HG03432 (cell line): ENCODE results near the gene REXO4.
A peak's percentile ranks its signal among the peaks of the same experiment; 100 is the strongest.
"Not testable (repeated sequence)": the region's sequence is repeated elsewhere in the genome, so short reads cannot be mapped to it uniquely, and the experiment has no call there.

Experiments
- ATAC-seq: cut with Tn5 transposase; IDR thresholded peaks from one replicate; pipeline ENCODE4 v1.9.1; 2021; ENCODE audit warnings: mild to moderate bottlenecking, moderate library complexity; ENCODE audit not compliant: unreplicated experiment

Gene REXO4

DNA sequence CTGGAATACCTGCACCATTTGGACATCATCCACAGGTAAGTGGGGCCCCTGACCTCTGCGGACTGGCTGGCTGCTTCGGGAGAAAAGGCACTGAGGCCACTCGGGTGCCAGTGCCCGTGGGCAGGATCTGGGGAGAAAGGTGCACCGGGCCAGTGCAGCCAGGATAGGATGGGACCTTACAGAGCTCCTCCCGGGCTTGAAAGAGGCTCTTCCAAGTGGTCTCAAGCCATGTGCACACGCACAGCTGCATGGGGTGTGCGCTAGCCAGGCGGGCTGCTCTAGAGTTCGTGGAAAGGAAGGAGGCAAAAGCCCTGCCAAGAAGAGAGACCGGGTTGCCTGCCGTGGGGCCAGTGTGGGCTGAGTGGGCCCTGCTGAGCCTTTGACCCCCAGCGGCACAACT, 28.2 kb downstream of the REXO4 start:
- ATAC-seq: no peak

DNA sequence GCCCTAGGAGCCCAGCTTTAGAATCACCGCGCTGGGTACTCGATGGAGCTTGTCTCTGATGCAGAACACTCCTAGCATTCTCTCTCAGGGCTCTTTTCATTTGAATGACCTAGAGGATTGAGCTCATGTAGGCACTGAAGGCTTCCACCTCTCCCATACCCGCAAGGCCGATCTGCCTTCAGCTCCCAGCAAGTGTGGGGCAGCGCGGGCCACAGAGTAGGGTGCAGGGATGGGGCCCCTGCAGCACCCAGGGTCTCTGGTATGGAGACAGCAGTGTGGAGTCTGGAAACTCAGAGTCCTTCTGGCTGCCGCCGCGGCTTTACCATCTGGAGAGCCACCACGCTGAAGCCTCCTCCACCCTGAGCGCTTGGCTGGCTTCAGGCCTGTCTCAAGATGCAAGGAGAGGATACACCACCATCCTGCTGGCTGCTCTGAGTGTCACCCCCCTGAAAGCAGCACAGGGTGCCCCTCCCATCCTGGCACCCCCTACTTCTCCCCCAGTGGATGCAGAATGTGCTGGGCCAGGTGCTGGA, 28.7 kb downstream of the REXO4 start:
- no peak for ATAC-seq

DNA sequence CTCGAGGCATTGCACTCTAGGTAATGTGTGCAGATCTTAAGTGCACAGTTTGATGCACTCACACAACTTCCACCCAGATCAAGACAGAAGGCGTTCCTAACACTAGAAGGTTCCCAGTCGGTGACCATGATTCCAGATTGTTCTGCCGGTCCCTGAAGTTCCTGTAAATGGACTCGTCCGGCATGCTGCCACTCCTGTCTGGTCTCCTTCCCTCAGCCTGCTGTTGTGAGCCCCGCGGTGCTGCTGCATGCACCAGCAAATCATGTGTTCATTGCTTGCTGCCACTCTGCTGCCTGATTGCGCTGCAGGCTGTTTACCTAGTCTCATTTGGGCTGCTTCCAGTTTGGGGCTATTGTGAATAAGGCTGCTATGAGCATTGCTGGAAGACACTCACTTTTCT, 30.1 kb downstream of the REXO4 start:
- no peak for ATAC-seq

DNA sequence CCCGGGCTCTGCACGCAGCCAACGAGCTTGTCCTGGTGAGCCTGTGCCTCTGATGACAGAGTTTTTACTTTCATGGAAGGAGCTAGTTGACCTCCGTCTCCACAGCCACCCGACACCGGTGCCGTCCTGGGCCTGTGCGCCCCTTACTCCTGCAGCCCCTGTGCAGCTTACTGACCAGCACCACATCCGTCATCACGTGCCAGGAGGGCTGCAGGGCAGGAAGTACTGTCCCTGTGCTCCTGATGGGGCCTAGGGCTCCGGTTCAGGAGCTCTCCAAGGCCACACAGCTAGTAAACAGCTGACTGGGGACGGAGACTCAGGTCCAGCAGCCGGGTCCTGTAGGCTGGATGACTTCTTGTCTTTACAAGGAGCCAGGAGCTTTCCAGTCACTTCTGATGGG, 31.5 kb downstream of the REXO4 start:
- ATAC-seq: no peak

DNA sequence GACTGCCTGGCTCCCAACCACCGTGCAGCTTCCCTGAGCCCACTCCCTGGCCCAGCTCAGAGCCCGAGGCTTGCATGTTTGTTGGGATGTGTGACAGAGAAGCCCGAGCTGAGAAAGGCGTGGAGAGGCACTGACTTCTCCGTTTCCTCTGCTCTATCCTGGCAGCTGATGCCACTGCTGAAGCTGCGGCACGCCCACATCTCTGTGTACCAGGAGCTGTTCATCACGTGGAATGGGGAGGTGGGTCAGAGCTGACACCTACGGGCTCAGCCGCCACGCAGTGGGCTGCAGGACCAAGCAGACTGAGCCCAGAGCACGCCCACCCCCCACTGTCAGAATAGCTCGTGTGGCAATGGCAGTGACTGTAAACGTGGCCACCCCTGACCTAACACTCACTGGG, 32.4 kb downstream of the REXO4 start:
- ATAC-seq: no peak

DNA sequence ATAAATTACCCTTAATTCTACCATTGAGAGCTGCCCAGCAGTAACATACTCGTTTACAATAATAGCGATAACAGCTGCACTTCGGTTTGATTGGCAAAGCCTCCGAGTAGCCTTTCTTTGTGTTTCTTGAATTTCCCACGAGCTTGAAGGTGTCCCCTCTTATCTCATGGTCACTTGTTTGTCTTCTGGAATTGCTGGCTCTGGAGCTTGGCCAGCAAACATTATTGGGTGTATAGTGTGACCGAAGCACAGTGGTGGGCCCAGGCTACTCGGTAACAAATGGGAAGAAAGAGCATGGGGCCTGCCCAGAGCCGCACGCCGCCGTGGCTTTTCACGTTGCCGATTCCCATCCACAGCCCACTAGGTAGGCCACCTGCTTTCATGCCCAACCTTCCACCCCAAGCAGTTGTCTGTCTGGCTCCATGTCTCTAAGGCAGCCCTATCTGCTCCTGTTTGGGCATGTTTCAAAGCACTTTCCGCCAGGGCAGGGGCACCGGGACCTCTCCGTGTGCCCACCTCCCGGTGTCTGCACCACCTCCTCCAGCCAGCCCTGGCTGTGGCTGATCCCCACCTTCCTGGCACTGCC, 33.0 kb downstream of the REXO4 start:
- no peak for ATAC-seq

DNA sequence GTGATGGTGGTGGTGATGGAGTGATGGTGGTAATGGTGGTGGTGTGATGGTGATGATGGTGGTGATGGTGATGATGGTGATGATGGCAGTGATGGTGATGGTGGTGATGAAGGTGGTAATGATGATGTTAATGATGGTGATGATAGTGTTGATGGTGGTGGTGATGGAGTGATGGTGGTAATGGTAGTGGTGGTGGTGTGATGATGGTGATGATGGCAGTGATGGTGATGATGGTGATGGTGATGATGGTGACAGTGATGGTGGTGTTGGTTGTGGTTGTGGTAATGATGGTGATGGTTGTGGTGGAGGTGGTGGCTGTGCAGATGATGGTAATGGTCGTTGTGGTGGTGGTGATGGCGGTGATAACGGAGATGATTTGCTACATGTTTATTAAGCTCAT, 34.4 kb downstream of the REXO4 start:
- no peak for ATAC-seq

DNA sequence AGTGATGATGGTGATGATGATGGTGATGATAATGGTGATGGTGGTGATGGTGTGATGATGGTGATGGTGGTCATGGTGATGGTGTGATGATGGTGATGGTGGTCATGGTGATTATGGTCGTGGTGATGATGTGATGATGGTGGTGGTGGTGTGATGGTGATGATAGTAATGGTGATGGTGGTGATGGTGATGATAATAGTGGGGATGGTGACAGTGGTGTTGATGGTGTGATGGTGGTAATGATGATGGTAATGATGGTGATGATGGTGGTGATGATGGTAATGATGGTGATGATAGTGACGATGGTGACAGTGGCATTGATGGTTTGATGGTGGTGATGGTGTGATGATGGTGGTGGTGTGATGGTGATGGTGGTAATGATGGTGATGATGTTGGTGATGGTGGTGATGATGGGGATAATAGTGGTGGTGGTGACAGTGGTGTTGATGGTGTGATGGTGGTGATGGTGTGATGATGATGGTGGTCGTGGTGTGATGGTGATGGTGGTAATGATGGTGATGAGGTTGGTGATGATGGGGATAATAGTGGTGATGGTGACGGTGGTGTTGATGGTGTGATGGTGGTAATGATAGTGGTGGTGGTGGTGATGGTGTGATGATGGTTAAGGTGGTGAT, 35.2 kb downstream of the REXO4 start:
- no peak for ATAC-seq

DNA sequence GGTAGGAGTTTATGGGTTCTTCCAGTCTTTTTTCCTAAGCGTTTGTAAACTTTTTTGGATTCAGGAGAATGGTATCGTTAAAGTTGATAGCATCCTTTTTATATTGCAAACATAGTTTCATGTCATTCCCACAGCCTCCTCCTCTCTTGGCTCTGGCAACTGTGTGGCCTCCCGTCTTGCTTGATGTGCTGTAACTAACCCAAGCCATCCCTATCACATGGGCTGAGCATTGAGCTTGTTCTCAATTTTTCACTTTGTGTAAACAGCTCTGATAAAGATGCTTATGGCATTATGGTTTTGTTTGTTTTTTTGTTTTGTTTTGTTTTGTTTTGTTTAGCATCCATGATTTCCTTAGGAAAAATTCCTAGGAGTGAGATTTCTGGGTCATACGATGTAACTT, 37.1 kb downstream of the REXO4 start:
- no peak for ATAC-seq

DNA sequence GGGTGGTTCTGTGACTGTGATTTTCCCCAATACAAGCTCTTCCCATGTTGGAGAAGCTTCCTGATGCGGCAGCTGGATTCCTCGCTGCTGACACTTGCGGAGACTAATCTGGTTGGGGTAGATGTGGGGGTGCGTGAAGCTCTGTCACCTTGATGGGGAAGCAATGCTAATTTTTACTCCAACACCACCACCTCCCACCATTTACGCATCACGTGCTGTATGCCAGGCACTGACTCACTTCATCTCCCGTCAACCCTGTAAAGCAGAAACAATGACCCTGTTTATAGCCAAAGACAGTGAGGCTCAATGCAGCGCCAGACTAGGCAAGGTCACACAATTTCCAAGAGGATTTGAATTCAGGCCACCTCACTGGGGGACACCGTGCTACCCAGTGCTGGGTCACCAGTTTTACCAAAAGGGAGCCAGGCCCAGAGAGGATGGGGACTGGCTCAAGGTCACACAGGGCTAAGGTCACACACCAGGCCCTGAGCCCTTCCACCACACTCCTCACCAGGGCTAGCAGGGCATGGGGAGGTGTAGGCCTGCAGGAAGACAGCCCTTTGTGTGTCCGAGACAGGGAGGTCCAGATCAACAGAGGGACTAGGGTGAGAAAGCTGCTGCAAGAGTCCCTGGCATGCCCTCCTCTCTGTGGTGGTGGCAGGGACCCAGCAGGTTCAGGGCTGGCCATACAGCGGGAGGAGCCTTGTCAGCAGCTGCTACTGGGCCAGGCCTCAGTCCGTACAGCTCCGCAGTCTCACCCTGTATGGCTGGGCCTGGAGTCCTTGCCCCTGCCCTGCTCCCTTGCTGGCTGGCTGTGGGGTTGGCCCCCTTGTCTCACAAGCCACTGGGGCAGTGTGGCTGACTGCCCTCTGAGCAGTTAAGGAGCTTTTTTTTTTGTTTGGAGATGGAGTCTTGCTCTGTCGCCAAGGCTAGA, 38.4 kb downstream of the REXO4 start:
- no peak for ATAC-seq

DNA sequence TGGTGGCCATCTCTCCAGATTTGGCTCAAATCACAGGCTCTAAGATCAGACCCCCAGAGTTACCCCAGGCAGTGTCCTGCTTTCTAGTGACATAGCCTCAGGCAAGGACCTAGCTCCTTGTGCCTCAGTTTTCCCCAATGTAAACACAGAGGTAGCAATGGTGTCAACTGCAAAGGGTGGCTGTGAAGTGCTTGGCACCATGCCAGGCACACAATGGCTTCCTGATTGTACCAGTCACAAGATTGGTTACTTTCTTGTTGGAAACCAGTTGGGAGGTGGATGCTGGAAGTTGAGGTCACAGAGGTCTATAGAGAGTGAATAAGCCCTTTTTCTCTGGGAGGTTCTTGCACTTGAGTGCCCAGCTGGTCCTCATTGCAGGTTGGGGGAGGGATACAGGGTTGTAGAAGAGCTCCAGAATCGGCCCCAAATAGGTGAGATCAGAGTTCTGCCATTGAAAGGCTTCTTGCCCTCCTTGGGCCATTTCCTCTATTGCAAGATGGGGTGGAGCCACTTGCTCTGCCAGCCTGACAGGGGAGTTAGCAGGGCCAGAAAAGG, 39.3 kb downstream of the REXO4 start:
- ATAC-seq: no peak

DNA sequence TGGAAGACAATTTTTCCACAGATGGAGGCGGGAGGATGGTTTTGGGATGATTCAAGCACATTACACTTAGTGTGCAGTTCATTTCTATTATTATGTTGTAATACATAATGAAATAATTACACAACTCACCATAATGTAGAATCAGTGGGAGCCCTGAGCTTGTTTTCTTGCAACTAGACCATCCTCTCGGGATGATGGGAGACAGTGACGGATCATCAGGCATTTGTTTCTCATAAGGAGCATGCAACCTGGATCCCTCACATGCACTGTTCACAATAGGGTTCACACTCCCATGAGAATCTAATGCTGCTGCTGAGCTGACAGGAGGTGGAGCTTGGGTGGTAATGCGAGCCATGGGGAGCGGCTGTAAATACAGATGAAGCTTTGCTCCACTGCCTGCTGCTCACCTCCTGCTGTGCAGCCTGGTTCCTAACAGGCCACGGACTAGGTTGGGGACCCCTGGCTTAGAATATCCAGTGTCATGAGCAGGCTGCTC, 40.0 kb downstream of the REXO4 start:
- no peak for ATAC-seq

DNA sequence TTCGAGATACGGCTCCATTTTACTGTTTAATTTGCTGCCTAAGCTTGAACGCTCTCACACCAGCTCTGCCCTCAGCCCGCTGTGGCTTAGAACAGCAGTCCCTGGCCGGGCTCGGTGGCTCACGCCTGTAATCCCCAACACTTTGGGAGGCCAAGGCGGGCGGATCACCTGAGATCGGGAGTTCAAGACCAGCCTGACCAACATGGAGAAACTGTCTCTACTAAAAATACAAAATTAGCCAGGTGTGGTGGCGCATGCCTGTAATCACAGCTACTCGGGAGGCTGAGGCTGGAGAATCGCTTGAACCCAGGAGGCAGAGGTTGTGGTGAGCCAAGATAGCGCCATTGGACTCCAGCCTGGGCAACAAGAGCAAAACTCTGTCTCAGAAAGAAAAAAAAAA, 40.5 kb downstream of the REXO4 start:
- ATAC-seq: not testable (repeated sequence)

DNA sequence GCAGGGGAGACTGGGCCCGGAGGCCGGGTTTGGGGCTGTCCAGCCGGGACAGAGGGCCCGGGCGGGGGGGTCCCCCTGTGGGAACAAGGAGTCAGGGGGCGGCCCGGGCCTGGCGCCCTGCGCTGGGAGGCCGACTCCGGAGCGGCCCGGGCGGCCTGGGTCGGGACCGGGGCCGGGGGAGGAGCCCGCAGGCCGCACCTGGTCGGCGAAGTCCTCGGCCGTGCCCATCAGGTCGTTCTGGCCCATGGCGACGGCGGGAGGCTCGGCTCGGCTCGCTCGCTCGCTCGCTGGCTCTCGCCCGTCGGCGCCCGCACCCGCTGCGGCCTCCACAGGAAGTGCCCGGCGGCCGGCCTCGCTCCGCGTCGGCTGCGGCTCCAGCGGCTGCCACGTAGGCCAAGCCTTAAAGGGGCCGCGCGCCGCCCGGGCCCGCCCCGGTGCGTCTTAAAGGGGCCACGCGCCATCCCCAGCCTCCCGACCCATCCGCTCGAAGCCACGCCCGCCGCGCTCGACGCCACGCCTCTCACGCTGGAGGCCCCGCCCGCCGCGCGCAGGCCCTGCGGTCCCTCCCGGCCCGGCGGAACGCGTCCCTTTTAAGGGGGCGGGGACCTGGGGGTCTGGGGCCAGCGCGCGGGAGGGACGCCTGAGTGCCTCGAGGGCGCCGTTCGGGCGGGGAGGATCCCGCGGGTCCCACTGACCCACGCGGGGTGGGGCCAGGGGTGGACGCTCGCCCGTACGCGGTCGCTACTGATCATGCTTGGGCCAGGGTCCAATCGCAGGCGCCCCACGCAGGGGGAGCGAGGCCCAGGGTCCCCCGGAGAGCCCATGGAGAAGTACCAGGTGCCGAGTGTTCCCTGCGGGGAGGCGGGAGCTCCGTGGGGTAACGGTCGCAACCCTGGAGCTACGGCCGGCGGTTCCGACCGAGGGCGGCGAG, 41.8 kb downstream of the REXO4 start, which contains the start of the genes STKLD1 and SURF4:
Gene STKLD1 (plus strand): TSS at position 643 of the 931 bp plus-strand sequence. CDS start 108 bp downstream, at position 751.
Gene SURF4 (minus strand): TSS at position 337 of the 931 bp plus-strand sequence. CDS start 91 bp downstream, at position 246.
- ATAC-seq: peak; percentile 85

DNA sequence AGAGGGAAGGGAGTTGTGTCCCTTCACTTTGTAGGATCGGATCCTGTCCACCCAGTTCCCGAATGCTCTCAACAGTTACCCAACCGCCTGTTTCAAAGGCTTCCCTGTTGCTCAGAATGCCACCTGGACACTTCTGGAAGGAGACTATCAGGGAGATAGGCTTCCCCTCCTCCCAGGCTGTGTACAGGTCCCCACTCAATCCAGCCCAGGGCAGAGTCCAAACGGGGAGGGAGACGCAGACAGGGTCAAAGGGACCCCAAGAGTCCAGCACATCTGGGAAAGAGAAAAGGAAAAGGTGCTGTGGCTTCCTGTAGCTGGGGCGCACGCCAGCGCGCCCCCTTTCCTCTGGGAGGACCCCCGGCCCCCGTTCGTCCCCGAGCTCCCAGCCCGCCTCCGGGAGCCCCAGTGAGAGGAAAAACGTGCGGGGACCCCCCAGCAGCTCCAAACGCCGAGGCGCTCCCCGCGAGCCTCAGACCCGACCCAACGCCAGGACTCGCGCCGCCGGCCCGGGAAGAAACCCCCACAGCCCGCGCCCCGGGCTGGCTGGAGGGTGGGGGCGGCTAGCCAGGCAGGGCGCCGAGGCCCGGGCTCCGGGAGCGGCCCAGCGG, 42.6 kb downstream of the REXO4 start:
- peak; percentile 7 for ATAC-seq

DNA sequence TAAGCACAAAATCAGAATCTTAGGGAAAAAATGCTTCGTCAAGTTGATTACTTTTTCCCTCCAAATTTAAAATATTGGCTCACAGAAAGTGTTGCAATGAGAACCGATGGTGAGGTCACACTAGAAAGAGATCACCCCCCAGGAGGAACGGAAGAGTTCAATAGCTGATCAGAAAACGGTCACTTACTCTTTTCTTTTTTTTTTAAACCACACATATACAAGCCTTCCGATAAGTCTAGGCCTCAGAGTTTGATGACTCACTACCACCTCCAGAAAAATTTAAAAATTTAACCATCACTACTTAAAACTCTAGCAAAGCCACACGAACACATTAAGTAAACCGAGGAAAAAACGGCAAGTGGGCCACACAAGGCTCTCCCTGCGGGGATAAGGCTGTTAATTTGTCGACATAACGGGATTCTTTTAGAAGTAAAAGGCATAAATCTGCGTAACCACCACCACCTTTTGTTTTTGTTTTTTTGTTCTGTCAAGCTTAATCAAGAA, 43.1 kb downstream of the REXO4 start:
- no peak for ATAC-seq

DNA sequence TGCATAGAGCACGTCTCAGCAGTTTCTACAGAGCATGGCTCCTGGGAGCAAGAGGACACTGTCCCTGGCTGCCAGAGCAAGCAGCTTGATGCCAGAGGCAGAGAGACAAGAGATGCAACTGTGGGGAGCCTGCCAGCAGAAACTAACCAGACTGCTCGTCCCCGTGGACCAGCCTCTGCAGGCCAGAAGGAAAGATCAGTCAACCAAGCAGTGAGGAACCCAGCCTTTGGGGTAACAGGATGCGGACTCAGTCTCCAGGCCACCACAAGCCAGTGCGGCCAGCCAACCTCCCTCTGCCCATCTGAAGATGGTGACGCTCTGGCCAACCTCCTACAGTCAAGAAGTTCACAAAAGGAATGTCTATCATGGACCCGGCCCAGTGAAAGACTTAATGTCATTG, 45.7 kb downstream of the REXO4 start:
- no peak for ATAC-seq

DNA sequence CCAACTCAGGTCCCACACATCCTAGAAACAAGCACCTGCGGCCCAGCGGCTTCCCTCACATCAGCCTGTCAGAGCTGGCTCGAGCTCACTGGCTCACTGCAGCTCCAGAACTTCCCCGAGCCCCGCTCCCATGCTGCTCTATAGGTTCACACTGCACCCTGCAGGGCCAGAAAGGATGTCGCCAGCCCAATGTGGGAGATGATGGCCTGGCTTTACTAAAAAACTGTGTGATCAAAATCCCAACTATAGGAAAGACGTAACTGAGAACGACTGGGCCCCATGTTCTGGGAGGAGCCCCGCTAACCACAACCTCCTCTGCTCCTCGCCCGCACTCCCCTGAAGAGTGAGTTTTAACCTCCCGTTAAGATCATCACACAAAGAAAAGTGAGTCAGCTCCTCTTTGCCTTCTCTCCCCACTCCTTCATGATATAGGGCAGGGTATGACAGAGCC, 46.5 kb downstream of the REXO4 start:
- no peak for ATAC-seq

DNA sequence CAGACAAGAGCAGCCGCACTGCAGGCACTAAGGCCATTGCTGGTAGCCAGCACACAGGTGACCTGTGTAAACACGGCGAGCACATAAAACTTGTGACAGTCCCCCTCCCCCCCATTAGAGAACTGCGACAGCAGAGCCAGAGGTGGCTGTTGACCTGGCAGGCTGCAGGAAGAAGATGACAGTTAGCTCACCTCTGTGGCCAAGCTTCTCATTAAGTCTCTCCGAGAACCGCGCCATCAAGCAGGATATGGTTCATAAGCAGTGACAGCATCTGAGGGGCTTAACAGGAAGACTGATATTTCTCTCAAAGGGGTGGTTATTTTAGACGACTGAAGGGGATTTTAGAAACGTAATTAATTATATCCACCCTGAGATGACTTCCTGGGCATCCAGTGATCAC, 47.1 kb downstream of the REXO4 start:
- ATAC-seq: no peak
